ENCODE data around the gene PCGF2.

Gene PCGF2

DNA sequence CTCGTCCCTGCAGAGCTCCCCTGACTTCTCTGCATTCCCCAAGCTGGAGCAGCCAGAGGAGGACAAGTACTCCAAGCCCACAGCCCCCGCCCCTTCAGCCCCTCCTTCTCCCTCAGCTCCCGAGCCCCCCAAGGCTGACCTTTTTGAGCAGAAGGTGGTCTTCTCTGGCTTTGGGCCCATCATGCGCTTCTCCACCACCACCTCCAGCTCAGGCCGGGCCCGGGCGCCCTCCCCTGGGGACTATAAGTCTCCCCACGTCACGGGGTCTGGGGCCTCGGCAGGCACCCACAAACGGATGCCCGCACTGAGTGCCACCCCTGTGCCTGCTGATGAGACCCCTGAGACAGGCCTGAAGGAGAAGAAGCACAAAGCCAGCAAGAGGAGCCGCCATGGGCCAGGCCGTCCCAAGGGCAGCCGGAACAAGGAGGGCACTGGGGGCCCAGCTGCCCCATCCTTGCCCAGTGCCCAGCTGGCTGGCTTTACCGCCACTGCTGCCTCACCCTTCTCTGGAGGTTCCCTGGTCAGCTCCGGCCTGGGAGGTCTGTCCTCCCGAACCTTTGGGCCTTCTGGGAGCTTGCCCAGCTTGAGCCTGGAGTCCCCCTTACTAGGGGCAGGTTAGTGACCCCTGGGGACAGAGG is 31.6 kb downstream of the PCGF2 start:
- no peak for DNase-seq

DNA sequence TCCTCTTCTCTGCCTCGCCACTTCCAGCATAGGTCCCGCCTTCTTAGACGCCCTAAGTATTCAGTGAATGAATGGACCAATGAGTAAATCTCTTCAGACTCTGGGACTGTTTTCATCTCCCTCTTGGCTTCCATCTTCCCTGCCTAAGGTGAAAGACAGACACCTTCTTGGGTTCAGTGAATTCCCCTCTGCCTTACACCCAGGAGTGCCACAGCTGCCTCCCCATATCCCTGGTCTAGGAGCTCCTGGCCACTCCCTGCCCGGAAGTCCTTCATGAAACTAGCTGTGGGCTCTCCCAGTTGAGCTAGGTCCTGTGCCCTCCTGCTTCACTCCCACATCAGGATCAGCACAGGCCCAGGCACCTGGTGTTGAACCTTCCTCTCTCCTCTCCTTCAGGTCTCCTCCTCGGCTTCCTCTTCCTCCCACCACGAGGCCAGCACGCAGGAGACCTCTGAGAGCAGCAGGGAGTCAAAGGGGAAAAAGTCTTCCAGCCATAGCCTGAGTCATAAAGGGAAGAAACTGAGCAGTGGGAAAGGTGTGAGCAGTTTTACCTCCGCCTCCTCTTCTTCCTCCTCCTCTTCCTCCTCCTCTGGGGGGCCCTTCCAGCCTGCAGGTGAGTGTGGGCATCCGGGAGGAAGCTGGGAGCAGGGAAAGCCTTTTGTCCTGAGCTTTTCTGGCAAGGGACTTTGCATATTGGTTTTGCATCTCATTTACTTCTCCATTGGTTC is 32.8 kb downstream of the PCGF2 start:
- no peak for DNase-seq

DNA sequence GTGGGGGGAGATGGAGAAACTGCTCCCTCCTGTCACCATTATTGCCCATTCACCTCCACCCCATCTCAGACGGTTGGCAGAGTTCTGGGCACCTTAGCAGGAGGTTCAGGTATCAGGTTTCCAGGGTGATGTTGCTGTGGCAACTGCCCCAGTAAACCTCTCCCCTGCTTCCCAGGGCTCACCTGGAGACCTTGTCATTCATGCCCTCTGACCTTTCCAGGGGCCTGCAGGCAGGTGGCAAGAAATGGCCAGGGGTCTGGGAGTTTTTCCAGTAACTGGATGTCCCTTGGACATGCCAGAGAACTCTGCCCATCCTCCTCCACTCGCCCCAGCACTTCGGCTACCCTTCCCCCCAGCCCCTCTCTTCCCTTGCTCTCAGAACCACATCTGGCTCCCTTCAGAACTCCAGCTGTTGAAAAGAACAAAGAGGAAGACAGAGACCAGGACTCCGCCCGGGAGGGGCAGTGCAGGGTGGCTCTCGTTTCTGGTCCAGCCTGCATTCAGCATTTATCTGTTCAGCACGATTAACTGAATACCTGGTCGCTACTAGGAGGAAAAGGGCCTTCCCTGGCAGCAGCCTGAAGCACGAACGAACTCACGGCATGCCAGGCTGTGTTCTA is 34.6 kb downstream of the PCGF2 start:
- no peak for DNase-seq

DNA sequence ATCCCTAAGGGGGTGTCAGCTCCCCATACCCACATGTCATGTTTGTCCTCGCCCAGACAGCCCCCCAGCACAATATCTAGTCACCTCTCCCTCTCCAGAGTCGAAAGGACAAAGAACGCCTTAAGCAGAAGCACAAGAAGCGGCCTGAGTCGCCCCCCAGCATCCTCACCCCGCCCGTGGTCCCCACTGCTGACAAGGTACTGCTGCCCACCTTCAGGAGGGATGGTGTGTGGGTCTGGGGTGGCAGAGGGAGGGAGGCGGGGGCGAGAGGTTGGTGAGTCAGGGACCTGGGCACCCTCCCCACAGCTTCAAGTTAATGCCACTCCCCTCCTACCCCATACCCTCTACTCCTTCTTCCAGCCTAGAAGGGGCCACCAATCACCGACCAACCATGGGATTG is 35.5 kb downstream of the PCGF2 start:
- no peak for DNase-seq

DNA sequence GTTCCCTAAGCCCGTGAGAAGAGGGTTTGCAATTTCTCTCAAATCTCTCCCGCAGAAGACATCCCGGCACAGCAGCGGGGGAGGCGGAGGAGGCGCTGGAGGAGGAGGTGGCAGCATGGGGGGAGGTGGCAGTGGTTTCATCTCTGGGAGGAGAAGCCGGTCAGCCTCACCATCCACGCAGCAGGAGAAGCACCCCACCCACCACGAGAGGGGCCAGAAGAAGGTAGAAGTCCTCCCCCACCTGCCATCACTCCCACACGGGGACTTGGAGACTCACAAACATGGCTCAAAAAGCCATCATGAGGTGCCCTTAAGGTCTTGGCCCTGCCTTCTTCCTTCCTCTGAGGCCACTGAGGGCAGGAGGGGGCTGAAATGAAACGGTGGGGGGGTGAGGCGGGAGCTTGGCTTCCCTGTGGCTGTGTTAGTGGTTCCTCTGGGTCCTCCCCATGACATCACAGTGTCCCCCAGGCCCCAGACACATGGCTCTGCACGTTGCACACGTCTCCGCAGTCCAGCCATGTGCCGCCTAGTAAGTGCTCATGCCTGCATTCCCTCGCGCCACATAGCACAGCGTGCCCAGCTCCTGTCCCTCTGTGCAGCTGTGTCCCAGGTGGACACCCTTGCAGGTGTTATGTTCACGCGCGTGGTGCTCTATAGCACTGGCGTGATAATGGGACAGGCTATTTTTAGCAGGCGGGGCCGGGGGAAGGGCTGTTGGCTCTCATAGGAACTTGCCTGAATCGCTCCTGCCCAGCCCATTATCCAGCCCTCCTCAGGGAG is 36.2 kb downstream of the PCGF2 start:
- no peak for DNase-seq

DNA sequence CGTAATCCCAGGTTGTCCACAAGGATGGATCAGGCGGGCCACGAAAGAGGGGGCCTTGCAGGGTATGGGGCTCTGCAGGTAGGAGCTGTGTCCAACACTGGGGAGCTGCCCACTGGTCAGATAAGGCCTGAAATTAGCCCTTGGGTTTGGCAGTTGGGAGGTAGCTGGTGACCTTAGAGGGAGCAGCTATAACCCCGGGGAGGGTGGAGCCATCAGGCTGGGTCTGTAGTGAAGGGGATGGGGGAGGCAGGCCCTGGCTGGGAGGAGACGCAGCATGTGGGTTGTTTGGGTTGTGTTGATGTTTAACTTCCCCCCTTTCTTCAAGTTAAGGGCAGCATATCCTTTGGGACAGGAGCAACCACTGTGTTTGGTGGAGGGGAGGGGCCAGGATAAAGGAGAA is 37.2 kb downstream of the PCGF2 start:
- no peak for DNase-seq

DNA sequence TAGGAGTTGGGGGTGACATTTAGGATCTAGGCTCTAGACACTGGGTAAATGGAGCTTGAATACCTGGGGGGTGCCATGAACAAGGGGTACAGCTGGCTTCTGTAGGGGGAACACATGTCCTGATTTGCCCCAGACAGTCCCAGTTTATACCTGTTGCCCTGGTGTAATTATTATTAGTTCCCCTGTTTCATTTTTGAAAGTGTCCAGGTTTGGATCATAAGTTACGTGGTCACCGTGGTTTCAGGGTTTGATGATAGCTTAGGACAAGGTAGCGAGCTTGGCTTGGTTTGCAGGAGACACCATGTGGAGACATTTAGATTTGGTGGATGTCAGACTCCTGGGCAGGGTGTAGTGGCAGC is 37.6 kb downstream of the PCGF2 start:
- no peak for DNase-seq

DNA sequence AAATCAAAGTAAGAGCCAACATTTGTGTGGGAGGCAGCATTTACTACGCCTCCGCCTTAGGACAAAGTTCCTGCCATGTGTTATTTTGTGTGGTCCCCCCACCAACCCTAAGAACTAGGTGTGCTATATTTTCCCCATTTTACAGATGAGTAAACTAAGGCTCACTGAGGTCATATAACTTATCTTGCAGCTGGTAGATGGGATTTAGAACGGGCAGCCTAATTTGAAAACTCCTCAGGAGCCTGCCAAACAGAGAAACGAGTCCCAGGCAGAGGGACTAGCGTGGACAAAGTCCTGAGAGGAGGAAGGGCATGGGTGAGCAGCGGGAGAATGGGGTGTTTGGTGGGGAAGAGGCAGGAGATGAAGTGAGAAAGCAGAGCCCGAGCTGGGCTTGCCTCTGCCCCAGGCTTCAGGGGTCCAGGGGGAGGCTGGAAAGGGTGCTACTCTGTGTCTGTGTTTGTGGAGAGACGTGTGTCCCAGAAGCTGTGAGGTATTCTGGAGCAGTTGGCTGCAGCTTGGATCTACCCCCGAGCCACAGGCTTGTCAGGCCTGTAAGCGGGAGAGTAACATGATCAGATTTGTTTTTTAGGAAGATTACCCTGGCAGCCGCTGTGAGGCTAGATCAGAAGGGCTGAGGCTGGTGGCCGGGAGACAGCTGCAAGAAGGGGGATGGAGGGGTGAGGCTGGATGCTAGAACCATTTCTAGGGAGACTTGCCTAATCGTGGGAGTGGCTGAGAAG is 38.1 kb downstream of the PCGF2 start:
- no peak for DNase-seq

DNA sequence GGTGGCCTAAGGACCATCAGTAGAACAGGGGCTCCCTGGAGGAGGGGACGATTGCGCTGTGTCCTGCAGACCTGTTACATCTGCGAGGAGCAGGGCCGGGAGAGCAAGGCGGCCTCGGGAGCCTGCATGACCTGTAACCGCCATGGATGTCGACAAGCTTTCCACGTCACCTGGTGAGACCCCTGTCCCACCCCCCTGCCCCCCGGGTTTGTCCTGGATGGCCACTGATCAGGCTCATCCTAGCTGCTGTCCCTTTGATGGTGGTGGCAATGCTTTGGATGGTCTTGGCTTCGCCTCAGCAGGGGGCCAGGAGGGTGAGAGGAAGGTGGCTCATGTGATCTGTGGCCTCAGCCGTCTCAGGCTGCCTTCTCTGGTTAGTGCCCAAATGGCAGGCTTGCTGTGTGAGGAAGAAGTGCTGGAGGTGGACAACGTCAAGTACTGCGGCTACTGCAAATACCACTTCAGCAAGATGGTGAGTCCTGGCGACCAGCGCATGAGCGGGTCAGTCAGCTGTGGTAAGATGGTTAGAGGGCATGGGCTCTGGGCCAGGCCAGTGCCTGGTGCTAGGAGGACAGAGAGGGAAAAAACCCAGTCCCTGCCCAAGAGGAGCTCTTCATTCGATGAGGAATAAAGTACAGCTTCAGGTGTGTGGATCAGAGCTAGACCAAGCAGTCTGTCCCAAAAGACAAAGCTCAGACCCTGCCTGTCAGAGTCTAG is 38.9 kb downstream of the PCGF2 start:
- DNase-seq: no peak

DNA sequence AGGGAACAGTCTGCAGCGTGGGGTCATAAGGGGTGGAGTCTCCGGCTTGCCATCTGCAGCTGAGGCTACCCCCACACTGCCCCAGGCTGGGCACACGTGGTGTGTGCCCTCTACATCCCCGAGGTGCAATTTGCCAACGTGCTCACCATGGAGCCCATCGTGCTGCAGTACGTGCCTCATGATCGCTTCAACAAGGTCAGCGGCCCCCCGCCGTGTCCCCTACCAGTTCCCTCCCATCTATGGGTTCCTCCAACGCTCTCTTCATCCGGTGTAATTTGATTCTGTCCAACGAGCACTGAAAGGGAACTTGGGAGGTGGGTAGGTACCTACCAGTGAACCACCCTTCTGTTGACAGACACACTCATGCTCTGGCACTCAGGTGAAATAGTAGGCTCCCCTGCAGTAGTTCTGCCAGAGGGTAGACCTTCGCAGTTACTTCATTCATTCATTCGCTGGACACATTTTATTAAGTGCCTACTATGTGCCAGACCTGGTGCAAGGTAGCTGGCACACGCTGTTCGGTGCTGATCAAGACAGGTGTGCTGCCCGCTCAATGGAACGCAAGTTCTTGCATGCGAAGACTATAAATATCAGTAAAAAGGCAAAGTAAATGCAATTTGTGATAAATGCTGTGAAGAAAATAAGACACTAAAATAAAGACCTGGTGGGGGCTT is 40.3 kb downstream of the PCGF2 start:
- DNase-seq: no peak

DNA sequence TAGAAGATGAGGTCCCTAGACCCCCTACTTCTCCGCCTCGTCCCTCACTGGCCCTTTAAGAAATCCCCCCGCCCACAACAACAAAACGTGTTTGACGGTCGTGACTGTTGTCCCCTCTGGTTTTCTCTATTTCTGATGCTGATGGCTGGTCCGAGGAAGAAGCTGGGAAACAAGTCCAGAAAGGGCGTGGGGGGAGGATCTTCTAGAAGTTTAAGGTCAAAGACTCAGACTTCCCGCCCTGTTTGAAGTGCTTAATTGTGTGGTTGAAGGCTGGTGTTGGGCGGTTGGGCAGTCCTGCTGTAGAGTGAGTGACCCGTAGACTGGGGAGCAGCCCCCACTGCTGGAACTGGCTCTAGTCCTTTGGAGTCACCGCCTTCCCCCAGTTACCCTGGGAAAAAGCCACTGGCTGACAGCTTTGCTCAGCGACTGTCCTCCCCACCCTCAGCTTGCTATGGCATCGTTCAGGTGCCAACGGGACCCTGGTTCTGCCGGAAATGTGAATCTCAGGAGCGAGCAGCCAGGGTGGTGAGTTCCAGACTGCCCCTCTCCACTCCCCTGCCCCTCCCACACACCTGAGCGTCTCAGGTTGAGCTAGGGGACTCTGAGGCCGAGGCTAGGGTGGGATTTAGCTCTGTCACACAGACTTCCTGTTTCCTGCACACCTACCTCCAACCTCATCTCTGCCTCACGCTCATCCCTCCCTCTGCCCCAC is 41.5 kb downstream of the PCGF2 start:
- DNase-seq: no peak

DNA sequence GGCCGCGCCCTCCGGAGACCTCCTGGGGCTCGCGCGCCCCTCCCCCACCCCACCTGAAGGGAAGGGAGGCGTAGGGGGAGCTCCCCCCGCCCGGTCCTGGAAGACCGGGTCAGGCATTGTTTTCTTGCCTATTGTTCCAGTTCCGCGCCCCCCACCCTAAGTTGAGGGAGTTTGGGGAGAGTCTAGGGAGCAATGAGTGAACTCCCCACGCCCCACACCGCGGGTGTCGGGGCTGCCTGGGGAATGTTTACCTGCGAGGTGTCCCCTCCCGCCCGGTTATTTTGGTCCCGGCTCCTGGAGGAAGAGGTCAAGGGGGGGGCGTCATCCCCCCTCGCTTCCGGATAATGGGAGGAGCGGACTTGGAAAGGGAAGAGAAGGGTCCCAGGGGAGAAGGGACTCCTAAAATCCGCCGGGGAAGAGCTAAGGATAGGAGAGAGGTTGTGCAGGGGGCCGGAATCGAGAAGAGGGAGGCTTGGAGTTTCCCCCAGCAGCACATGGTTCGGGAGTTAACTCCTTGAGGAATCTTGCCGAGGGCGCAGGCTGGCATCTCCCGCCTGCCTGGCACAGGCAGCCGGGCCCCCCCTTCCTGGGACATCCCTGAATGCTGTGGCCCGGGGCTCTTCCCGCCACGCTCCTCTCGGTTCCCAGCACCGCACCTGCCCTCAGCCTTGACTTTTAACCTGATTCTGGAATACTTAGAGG is 42.2 kb downstream of the PCGF2 start:
- DNase-seq: peak; percentile 68

DNA sequence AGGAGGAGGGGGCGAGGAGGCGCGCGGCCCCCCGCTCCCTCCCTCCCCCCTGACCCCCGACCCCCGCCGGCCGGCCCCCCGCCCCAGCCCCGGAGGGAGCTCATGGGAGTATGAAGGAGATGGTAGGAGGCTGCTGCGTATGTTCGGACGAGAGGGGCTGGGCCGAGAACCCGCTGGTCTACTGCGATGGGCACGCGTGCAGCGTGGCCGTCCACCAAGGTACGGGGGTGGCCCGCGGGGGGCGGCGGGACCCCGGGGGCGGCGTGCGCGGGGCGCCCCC is 42.7 kb downstream of the PCGF2 start:
- no peak for DNase-seq

DNA sequence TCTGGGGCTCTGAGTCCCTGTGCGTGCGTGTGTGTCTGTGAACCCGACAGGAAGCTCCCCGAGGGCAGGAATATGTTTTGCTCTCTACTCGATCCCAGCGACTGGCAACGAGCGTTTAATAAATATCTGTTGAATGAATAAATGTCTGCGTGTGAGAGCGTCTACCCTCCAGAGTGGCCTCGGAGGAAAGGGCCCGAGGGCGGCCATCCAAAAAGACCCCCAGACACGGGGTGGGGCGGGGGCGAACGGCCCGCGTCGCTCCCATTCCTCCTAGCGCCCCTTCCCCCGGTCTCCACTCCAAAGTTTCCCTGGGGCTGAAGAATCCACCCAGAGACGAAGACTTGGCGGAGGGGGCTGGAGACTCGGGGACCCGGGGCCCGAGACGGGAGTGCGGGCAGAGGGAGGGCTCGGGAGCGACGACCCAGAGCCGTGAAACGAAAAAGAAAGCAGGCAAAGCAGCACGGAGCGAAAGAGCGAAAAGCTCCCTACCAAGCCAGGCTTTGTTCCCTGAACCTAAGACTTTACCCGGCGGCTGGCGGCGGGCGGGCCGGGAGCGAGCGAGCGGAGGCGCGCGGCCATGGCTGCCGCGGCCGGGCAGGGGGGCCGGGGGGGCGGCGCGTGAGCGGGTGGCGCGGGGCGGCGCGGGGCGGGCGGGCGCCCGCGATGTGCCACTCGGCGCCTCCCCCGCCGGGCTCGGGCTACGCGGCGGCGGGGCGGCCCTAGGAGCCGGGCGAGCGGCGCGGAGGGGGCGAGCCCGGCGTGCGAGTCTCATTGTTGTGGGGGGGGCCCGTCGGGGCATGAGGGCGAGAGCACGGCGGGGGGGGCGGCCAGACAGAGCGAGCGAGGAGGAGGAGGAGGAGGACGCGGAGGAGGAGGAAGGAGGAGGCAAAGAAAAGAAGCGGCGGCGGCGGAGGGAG is 43.3 kb downstream of the PCGF2 start, which contains the start of gene MLLT6:
Gene MLLT6 (plus strand): TSS at position 668 of the 917 bp plus-strand sequence. CDS start 360 bp downstream, outside the sequence.
- peak; percentile 90 for DNase-seq

DNA sequence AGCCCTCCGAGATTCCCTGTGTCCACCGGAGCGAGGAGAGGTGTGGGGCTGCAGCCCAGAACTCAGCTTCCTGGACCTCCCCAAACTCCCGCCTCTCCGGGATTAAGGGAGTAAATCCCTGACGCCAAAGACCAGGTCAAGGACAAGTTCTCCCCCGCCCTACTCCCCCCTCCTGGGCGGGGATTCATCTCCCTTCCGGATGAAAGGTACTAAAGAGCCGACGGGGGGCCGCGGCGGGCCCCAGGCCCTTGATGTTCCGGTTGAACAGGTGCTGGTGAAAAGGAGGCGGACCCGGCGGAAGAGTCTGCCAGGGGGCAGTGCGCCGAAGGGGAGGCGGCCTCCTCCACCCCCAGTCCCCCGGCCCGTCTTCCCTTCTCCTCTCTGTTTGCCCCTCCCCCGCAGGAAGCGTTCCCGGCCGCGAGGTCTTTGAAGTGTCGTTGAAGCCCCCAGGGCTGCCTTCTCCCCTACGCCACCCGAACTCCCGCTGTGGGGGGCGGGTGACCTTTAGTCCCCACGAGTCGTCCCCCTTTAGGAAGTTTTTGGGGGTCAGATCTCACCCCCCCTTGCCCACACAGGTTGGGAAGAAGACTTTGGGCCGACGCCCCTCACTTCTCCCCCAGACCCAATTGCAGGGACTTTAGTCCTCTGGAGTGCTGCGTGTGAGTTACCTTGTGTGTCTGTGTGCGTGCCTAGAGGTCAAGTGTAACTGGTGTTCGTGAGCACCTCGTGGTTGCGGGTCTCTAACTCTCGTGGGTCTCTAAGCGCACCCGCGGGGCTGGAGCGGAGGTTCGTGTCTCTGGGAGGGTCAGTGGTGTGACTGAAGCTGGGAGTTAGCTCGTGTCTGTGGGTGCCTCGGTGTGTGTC is 44.2 kb downstream of the PCGF2 start:
- DNase-seq: peak; percentile 70

DNA sequence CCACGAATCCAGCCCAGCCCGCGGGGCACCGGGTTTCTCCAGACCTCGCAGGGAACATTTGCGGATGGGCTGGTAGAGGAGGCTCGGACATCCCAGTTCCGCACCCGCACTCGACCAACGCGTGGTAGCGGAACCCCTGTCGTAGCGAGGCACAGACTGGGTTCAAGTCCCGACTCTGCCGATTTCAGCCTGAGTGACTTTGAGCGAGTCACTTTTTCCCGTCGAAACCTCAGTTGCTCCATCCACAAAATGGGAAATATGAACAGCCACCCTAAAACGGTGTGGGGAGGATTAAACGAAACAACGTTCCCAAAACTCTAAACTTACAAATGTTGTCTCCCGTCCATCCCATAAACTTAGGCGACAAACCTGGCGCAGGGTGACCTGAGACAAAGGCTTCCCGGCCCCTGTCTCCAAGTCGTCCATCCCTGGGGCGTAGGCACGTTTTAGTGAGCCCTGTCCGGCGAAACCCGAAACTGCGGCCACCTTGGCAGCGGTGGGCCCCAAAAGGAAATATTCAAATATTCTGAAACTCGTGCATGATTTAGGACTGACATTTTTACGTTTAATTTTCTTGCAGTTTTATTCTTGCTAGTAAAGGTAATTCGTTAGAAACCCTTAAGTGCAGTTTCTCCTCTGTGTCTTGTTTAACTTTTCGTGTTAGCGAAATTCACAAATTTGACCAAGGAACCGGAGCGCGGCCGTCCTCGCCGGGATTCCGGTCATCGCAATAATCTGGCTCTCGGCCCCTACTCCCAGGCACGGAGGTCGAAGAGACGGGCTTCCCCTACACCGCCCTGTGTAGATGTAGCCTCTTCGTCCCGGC is 45.0 kb downstream of the PCGF2 start:
- no peak for DNase-seq

DNA sequence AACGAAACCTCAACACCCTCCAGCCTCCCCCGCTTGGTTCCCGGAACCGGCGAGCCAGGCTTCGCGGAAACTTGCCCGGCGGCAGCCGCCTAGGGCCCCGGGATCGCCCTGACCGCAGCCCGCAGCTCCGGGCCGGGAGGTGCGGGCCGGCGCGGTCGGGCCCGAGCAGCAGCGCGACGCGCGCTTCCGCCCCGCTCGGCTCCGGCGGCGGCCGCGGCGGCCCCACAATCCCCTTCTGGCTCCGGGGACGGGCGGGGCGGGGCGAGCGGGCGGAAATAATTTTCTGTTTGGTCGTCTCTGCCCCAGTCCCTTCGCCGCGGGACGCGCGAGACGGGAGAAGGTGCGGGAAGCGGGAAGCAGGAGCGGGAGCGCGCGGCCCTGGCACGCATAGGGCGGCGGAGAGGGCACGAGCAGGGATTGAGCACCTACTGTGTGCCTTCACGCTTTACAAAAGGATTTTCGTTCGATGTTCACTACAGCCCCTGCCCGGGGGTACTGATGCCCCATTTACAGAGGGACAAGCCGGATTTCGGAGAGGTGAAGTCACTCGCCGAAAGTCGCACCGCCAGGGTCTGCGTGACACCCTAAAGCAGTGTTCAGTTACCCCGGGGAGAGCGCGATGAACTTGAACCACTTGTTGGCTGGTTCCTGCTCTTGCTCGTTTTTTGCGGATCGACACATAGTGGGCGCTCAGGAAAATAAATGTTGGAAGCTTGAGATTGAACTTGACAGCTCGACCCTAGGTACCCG is 45.8 kb downstream of the PCGF2 start:
- peak; percentile 88 for DNase-seq

All from 8988T (cell line).